Hepatocyte (in vitro differentiated cells): ENCODE data around the gene TBX15. TPM values are rescaled to one million over a fixed set of nuclear protein-coding genes. Genes with fewer than 3 reads are reported as not detected.

Source experiments
- DNase-seq: peaks from one replicate; pipeline ENCODE4 v3.0.0-alpha.2; 2016; ENCODE audit warnings: low spot score
- H2AFZ ChIP-seq: fragments of 200-600 bp; sonication (generic); 2 replicates; pipeline ENCODE4 v1.6.0; 2016; ENCODE audit warnings: antibody characterized with exemption, mild to moderate bottlenecking
- H3K27ac ChIP-seq: fragments of 200-600 bp; sonication (generic); 2 replicates; pipeline ENCODE4 v1.5.1; 2016; ENCODE audit warnings: mild to moderate bottlenecking
- H3K27me3 ChIP-seq: fragments of 200-600 bp; sonication (generic); 2 replicates; pipeline ENCODE4 v1.6.1; 2016
- H3K36me3 ChIP-seq: fragments of 200-600 bp; sonication (generic); replicated peaks from 2 replicates; pipeline ENCODE4 v1.5.1; 2016; ENCODE audit warnings: low read depth; ENCODE audit not compliant: insufficient read depth
- H3K4me1 ChIP-seq: fragments of 200-600 bp; sonication (generic); 2 replicates; pipeline ENCODE4 v1.5.1; 2016; ENCODE audit warnings: mild to moderate bottlenecking, moderate library complexity; ENCODE audit not compliant: insufficient read depth
- H3K4me2 ChIP-seq: fragments of 200-600 bp; sonication (generic); 2 replicates; pipeline ENCODE4 v1.6.0; 2016
- H3K4me3 ChIP-seq: fragments of 200-600 bp; sonication (generic); 2 replicates; pipeline ENCODE4 v1.5.1; 2016; ENCODE audit warnings: mild to moderate bottlenecking
- H3K79me2 ChIP-seq: fragments of 200-600 bp; sonication (generic); 2 replicates; pipeline ENCODE4 v1.6.0; 2017; ENCODE audit warnings: mild to moderate bottlenecking
- H3K9me2 ChIP-seq: fragments of 200-600 bp; sonication (generic); replicated peaks from 2 replicates; pipeline ENCODE4 v1.6.0; 2017; ENCODE audit warnings: mild to moderate bottlenecking; ENCODE audit not compliant: insufficient read depth
- H3K9me3 ChIP-seq: fragments of 200-600 bp; sonication (generic); 2 replicates; pipeline ENCODE4 v1.5.1; 2016; ENCODE audit warnings: low read depth, mild to moderate bottlenecking
- H4K20me1 ChIP-seq: fragments of 200-600 bp; sonication (generic); 2 replicates; pipeline ENCODE4 v1.6.0; 2016; ENCODE audit warnings: mild to moderate bottlenecking; ENCODE audit not compliant: insufficient read depth, poor library complexity, severe bottlenecking
- EZH2 ChIP-seq: fragments of 200-600 bp; sonication (generic); IDR thresholded peaks from 2 replicates; pipeline ENCODE4 v1.6.1; 2016; ENCODE audit warnings: antibody characterized with exemption, mild to moderate bottlenecking, borderline replicate concordance
- EZH2phosphoT487 ChIP-seq: fragments of 200-600 bp; sonication (generic); IDR thresholded peaks from one replicate; pipeline ENCODE4 v1.6.1; 2018; ENCODE audit warnings: antibody characterized with exemption, mild to moderate bottlenecking, low read depth, moderate library complexity; ENCODE audit not compliant: unreplicated experiment, severe bottlenecking
- WGBS: methylation state at CpG from one replicate; pipeline ENCODE4 v1.1.6; 2016; ENCODE audit warnings: low lambda C conversion rate; ENCODE audit errors: missing lambda C conversion rate; 5-methylcytosine and 5-hydroxymethylcytosine counted together
- polyA plus RNA-seq: library from polyadenylated mRNA; unstranded; fragments of >200 nt; fragmentation: Nextera tagmentation; extraction: Ambion mirVana; gene quantifications from 2 replicates; pipeline ENCODE4 v1.2.1, GENCODE V29; 2016
- total RNA-seq: library from RNA; depleted of rRNA; stranded (reverse); fragments of >200 nt; gene quantifications from 2 replicates; pipeline ENCODE4 v1.2.3, GENCODE V29; 2014
- TF ChIP-seq, protein P1 (sequence below): fragments of 200-600 bp; sonication (generic); IDR thresholded peaks from 2 replicates; pipeline ENCODE4 v1.5.1; 2016; ENCODE audit warnings: antibody characterized with exemption, mild to moderate bottlenecking; ENCODE audit not compliant: poor library complexity

TBX15 gene
- total and polyA plus RNA-seq, 2 experiments from 2014 or later, result 1.6 to 3.8 TPM

DNA sequence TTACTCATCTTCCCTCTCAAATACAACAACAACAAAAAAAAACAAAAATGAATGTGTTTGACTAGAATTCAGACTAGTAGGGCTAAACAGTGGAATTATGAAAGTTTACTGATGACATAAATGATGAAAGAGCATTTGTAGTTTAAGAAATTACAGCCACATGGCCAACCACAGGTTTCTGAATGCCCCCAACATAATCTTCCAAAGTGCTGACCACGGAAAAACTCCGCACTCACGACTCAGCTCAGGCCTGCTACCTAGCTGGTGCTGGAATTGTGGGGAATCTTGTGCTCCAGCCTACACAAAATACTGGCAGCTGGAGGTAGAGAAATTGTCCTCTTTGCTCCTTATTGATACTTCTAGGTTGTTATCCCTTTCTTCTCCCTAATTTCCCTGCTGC lies 23.6 kb upstream of the TBX15 start:
- no peaks in the 10 kb centered on the region for H3K9me3 ChIP-seq

GRCh38 chr1:119011116-119011515 lies 23.0 kb upstream of the TBX15 start:
- TF ChIP-seq EZH2phosphoT487 (no peak), EZH2 (no peak)
- TF ChIP-seq, protein P1, sequence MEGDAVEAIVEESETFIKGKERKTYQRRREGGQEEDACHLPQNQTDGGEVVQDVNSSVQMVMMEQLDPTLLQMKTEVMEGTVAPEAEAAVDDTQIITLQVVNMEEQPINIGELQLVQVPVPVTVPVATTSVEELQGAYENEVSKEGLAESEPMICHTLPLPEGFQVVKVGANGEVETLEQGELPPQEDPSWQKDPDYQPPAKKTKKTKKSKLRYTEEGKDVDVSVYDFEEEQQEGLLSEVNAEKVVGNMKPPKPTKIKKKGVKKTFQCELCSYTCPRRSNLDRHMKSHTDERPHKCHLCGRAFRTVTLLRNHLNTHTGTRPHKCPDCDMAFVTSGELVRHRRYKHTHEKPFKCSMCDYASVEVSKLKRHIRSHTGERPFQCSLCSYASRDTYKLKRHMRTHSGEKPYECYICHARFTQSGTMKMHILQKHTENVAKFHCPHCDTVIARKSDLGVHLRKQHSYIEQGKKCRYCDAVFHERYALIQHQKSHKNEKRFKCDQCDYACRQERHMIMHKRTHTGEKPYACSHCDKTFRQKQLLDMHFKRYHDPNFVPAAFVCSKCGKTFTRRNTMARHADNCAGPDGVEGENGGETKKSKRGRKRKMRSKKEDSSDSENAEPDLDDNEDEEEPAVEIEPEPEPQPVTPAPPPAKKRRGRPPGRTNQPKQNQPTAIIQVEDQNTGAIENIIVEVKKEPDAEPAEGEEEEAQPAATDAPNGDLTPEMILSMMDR, result no peak
- no peaks in the 10 kb centered on the region for H3K36me3 ChIP-seq
- H3K27me3 ChIP-seq, result peaks cover 38% of the 10 kb centered on the region
- no peak overlapping the region for H3K4me3 ChIP-seq
- H4K20me1 ChIP-seq, result no peaks in the 10 kb centered on the region
- 93% methylated on average over 2 of the region's 2 CpGs for WGBS
- DNase-seq, result no peak
- no peaks in the 10 kb centered on the region for H3K79me2 ChIP-seq
- no peaks in the 10 kb centered on the region for H3K9me3 ChIP-seq
- no peak overlapping the region for H3K27ac ChIP-seq
- no peak overlapping the region for H3K4me2 ChIP-seq
- H3K9me2 ChIP-seq, result no peaks in the 10 kb centered on the region
- H2AFZ ChIP-seq, result no peak overlapping the region
- H3K4me1 ChIP-seq, result no peaks in the 10 kb centered on the region

More for the DNA sequence above, 23.6 kb upstream of the TBX15 start:
- Histone ChIP-seq H3K9me2 (no peaks in the 10 kb centered on the region), H3K27me3 (peaks cover 33% of the 10 kb centered on the region), H3K27ac (no peak overlapping the region), H3K4me1 (no peaks in the 10 kb centered on the region), H3K4me3 (no peak overlapping the region), H4K20me1 (no peaks in the 10 kb centered on the region), H3K79me2 (no peaks in the 10 kb centered on the region), H3K4me2 (no peak overlapping the region), H3K36me3 (no peaks in the 10 kb centered on the region), H2AFZ (no peak overlapping the region)
- no peak for DNase-seq
- TF ChIP-seq EZH2, result no peak
- TF ChIP-seq, protein P1, result no peak
- TF ChIP-seq EZH2phosphoT487, result no peak
- WGBS, result 92% methylated on average over 3 of the region's 3 CpGs

- Histone ChIP-seq H3K27ac (no peak overlapping the region), H3K4me3 (no peak overlapping the region), H3K9me2 (no peaks in the 10 kb centered on the region), H3K4me1 (no peaks in the 10 kb centered on the region), H3K27me3 (peaks cover 48% of the 10 kb centered on the region), H4K20me1 (no peaks in the 10 kb centered on the region), H2AFZ (no peak overlapping the region), H3K79me2 (no peaks in the 10 kb centered on the region), H3K9me3 (no peaks in the 10 kb centered on the region), H3K4me2 (no peak overlapping the region), H3K36me3 (no peaks in the 10 kb centered on the region)
- WGBS, result 67% methylated on average over 1 of the region's 1 CpG
- no peak for DNase-seq
- TF ChIP-seq EZH2phosphoT487 (no peak), EZH2 (no peak)
- TF ChIP-seq, protein P1, result no peak
Measured at GRCh38 chr1:119010201-119010600, 22.1 kb upstream of the TBX15 start.

GRCh38 chr1:119009312-119009655 lies 21.1 kb upstream of the TBX15 start:
- Histone ChIP-seq H3K79me2 (no peaks in the 10 kb centered on the region), H3K4me3 (no peak overlapping the region), H3K4me1 (no peaks in the 10 kb centered on the region), H3K9me2 (no peaks in the 10 kb centered on the region), H3K9me3 (no peaks in the 10 kb centered on the region), H3K27me3 (peaks cover 57% of the 10 kb centered on the region), H3K36me3 (no peaks in the 10 kb centered on the region), H2AFZ (no peak overlapping the region), H3K4me2 (peak overlapping the region; percentile 70), H4K20me1 (no peaks in the 10 kb centered on the region), H3K27ac (no peak overlapping the region)
- DNase-seq, result no peak
- WGBS, result 48% methylated on average over 2 of the region's 2 CpGs
- TF ChIP-seq EZH2 (no peak), EZH2phosphoT487 (no peak)
- TF ChIP-seq, protein P1, result no peak
